Astrocyte (in vitro differentiated cells and primary cell): ENCODE data around the gene CDH23.

Experiments used
- CTCF ChIP-seq: IDR thresholded peaks from 2 replicates; pipeline ENCODE4 v1.5.1; 2011; ENCODE audit warnings: low read depth, mild to moderate bottlenecking, inconsistent platforms, low read length, moderate library complexity; ENCODE audit not compliant: insufficient read depth
- EZH2 ChIP-seq: IDR thresholded peaks from 2 replicates; pipeline ENCODE4 v1.6.1; 2012; ENCODE audit warnings: mild to moderate bottlenecking, low read length, inconsistent platforms; ENCODE audit not compliant: insufficient read depth

GRCh38 chr10:71460615-71461014, 63.9 kb downstream of the CDH23 start:
- TF ChIP-seq CTCF (no peak), EZH2 (no peak)
